Loucy (cell line): ENCODE measurements around the gene BCL2.

Source experiments
- CTCF ChIP-seq: fragments of 200-600 bp; sonication (generic); conservative IDR thresholded peaks from 2 replicates; pipeline ENCODE4 v1.5.1; 2014; ENCODE audit warnings: mild to moderate bottlenecking, antibody characterized with exemption, low read length
- EZH2phosphoT487 ChIP-seq: fragments of 200-600 bp; IDR thresholded peaks from 2 replicates; pipeline ENCODE4 v1.6.1; 2018; ENCODE audit warnings: antibody characterized with exemption, mild to moderate bottlenecking, moderate library complexity, borderline replicate concordance

GRCh38 chr18:63266888-63267790, 52.4 kb downstream of the BCL2 start:
- TF ChIP-seq CTCF (no peak), EZH2phosphoT487 (no peak)
